Measurements from ENCODE around the gene PCDHGB3.

Gene PCDHGB3

GRCh38 chr5:141419074-141419880 is 49.2 kb downstream of the PCDHGB3 start:
- no peak for DNase-seq (ENCODE audit: low read depth)

GRCh38 chr5:141420855-141421488 is 50.9 kb downstream of the PCDHGB3 start, which contains the start of gene PCDHGA11:
TSS of gene PCDHGA11 (plus strand) at chr5:141421051. CDS start at chr5:141421228, 177 bp downstream.
- no peak for DNase-seq (ENCODE audit: low read depth)

- no peak for DNase-seq (ENCODE audit: low read depth)
These were observed 51.4 kb downstream of the PCDHGB3 start for GRCh38 chr5:141421489-141421855.
